Measurements from ENCODE around the gene CXXC1. TPM values are rescaled to one million over a fixed set of nuclear protein-coding genes. Genes with fewer than 3 reads are reported as not detected.

The CXXC1 gene
- total and polyA plus RNA-seq, 8 donors: 55.5 to 78.0 (median 64.8) TPM

- intact Hi-C loops (cut with DNase I): no loop called here
- Histone ChIP-seq H3K9me3 (no peaks in the 10 kb centered on the region), H3K27me3 (no peaks in the 10 kb centered on the region), H3K4me1 (peaks cover 3 to 18% of the 10 kb centered on the region in 2 donors), H3K27ac (no peak overlapping the region), H3K36me3 (peaks cover 0 to 94% of the 10 kb centered on the region in 2 donors), H3K4me3 (no peak overlapping the region)
- ATAC-seq (no peak), DNase-seq (peak in 1 of 4 donors; percentile 57)
- TF ChIP-seq CTCF (IDR thresholded peaks at IDR 0.05): no peak
These were observed 12.6 kb downstream of the CXXC1 start for GRCh38 chr18:50274941-50275340.

DNA sequence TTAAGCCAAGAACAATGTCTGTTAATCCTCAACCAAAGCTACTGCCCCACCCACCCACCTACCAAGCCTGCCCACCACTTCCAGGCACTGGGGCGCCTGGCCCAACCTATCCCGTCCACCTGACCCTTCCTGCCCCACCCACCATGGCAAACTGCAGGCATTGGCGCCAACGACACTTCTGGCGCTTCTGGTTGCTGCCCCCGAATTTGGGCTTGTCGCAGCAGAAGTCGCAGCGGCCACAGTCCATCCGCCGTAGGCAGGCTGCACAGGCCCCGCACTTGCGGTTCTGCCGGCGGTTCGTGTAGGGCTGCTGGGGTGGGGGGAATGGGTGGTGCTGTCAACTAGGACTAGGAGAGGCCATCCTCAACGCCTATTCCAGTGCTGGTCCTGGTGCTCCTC is 13.4 kb downstream of the CXXC1 start:
- no peaks in the 10 kb centered on the region for H3K27me3 ChIP-seq
- no peak overlapping the region for H3K27ac ChIP-seq
- intact Hi-C loops (cut with DNase I): no loop called here
- no peak overlapping the region for H3K4me3 ChIP-seq
- no peak for TF ChIP-seq CTCF (IDR thresholded peaks at IDR 0.05)
- peaks cover 0 to 100% of the 10 kb centered on the region in 2 donors for H3K36me3 ChIP-seq
- H3K4me1 ChIP-seq: peaks cover 0 to 9% of the 10 kb centered on the region in 2 donors
- DNase-seq (no peak), ATAC-seq (no peak)
- H3K9me3 ChIP-seq: no peaks in the 10 kb centered on the region

DNA sequence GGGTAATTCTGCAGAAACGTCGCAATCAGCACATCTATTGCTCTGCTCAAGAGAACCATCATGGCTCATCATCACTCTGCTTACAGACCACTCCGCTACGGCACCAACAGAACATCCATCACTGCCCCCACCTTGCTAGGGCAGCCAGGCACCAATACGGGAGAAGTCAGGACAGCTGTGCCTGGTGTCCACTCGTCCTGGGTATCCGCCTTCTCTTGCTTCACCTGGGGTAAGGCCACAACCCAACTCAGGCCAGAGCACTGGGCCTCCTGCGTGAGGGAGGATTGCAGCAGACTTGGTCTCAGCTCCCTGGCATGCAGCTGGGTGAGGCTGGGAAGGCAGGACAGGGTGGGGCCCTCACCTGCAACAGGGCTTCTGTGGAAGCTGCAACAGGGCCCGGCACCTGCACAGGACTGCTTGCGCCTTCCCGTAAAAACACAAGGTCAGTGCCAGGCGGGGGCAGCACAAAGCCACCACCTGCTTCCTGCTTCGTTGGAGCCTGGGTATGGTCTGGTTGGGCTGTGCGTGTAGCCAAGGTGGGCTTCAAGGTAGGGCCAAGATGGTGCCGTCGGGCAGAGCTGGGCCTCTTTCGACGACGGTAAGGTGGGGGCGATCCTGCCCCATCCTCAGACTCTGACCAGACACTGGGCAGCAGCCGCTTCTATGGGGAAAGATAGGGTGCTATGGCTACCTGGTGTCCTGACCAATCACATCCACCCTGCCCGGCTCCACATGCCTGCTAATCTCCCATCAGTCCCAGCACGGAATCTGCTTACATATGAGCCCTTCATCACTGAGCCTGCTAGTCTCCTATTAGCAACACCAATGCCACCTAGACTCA is 14.1 kb downstream of the CXXC1 start:
- TF ChIP-seq CTCF (IDR thresholded peaks at IDR 0.05): no peak
- no peak overlapping the region for H3K27ac ChIP-seq
- intact Hi-C loops (cut with DNase I): no loop called here
- ATAC-seq (no peak), DNase-seq (peak in 1 of 4 donors; percentile 61)
- H3K27me3 ChIP-seq: no peaks in the 10 kb centered on the region
- H3K4me1 ChIP-seq: peaks cover 0 to 6% of the 10 kb centered on the region in 2 donors
- H3K9me3 ChIP-seq: no peaks in the 10 kb centered on the region
- H3K4me3 ChIP-seq: no peak overlapping the region
- H3K36me3 ChIP-seq: peaks cover 0 to 96% of the 10 kb centered on the region in 2 donors

GRCh38 chr18:50272568-50272967 is 14.9 kb downstream of the CXXC1 start:
- peaks cover 0 to 10% of the 10 kb centered on the region in 2 donors for H3K4me1 ChIP-seq
- H3K36me3 ChIP-seq: peaks cover 0 to 88% of the 10 kb centered on the region in 2 donors
- H3K27ac ChIP-seq: no peak overlapping the region
- ATAC-seq (no peak), DNase-seq (no peak)
- H3K4me3 ChIP-seq: no peak overlapping the region
- intact Hi-C loops (cut with DNase I): no loop called here
- no peaks in the 10 kb centered on the region for H3K9me3 ChIP-seq
- H3K27me3 ChIP-seq: no peaks in the 10 kb centered on the region
- no peak for TF ChIP-seq CTCF (IDR thresholded peaks at IDR 0.05)

DNA sequence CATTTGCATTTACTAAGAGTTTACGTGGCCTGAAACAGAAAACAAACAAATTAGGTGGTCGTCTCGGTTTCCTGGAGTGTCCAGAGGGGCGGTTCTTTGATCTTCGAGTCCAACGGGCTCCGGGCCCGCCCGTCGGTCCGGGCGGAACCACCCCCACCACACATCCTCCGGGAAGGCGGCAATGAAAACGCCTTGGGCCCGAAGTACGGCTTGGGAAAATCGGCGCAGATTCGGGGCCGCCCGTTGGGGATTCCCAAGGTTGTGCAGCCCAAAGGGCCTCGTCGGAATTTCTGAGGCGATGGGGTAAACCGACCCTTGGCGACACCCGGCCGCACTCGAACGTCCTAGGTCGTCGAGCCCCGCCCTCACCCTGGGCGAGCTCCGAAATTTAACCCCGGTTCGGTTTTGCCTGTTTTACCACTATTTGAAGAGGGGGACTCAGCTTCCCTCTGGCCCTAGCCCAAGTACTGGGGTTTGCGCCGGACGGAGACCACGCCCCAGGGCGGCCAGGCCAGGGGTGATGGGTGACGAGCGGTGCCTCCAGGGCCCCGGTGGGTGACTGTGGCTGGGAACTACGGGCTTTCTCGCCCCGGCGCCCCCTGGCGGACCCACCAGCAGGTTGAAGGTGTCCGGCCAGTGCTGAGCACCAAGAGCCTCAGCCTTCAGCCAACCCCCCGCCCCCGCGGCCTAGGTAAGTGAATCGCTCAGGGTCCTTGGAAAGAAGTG is 19.3 kb downstream of the CXXC1 start:
- intact Hi-C loops (cut with DNase I): no loop called here
- peak overlapping the region; percentile 47 to 50 for H3K4me3 ChIP-seq
- H3K36me3 ChIP-seq: peaks cover 0 to 44% of the 10 kb centered on the region in 2 donors
- peak overlapping the region; percentile 82 to 85 for H3K27ac ChIP-seq
- ATAC-seq: peak; percentile 89
- no peaks in the 10 kb centered on the region for H3K27me3 ChIP-seq
- TF ChIP-seq CTCF (IDR thresholded peaks at IDR 0.05): peak; percentile 51 to 78
- peaks cover 0 to 25% of the 10 kb centered on the region in 2 donors for H3K4me1 ChIP-seq
- DNase-seq: peak in 3 of 4 donors; percentile 65 to 97 (median 89)
- H3K9me3 ChIP-seq: no peaks in the 10 kb centered on the region
